Thoracic aorta (tissue), 2 donors: ENCODE results near the gene SPRN. TPM values are rescaled to one million over a fixed set of nuclear protein-coding genes. Genes with fewer than 3 reads are reported as not detected.
"Not testable (repeated sequence)": the region's sequence is repeated elsewhere in the genome, so short reads cannot be mapped to it uniquely, and the experiment has no call there.

Source experiments
- ATAC-seq: fragments of 150-250 bp; one replicate; pipeline ENCODE4 v1.8.0; 2017; ENCODE audit warnings: low read depth; ENCODE audit not compliant: insufficient number of reproducible peaks, low FRiP score
- DNase-seq: peaks from one replicate; pipeline ENCODE4 v3.0.0-alpha.2; 2020; ENCODE audit warnings: low spot score
- H3K27ac ChIP-seq, 2 donors: fragments of 200-600 bp; sonication (generic); 1 replicate in 1 of 2; 2 replicates in 1 of 2; pipeline ENCODE4 v1.5.1; 2016; ENCODE audit warnings: mild to moderate bottlenecking in 2 of 2, moderate library complexity in 2 of 2
- H3K27me3 ChIP-seq: fragments of 200-600 bp; sonication (generic); replicated peaks from 2 replicates; pipeline ENCODE4 v1.6.0; 2016; ENCODE audit warnings: mild to moderate bottlenecking; ENCODE audit not compliant: insufficient read depth
- H3K36me3 ChIP-seq: fragments of 200-600 bp; sonication (generic); one replicate; pipeline ENCODE4 v1.5.1; 2016
- H3K4me1 ChIP-seq, 2 donors: fragments of 200-600 bp; sonication (generic); 1 replicate in 1 of 2; 2 replicates in 1 of 2; pipeline versions ENCODE4 v1.5.1 to v1.6.0; 2016; ENCODE audit warnings: low read depth in 2 of 2, mild to moderate bottlenecking in 1 of 2; ENCODE audit not compliant: control insufficient read depth in 1 of 2
- H3K4me3 ChIP-seq: fragments of 200-600 bp; sonication (generic); 2 replicates; pipeline ENCODE4 v1.5.1; 2016; ENCODE audit warnings: mild to moderate bottlenecking
- H3K9me3 ChIP-seq: fragments of 200-600 bp; sonication (generic); 2 replicates; pipeline ENCODE4 v1.5.1; 2016
- CTCF ChIP-seq: fragments of 200-600 bp; sonication (generic); IDR thresholded peaks from one replicate; pipeline ENCODE4 v1.5.1; 2019; ENCODE audit warnings: antibody characterized with exemption
- total RNA-seq, 2 donors: library from RNA; depleted of rRNA; stranded (reverse); fragments of >200 nt; gene quantifications; one replicate each; pipeline versions ENCODE4 v1.1.0 to v1.2.3, GENCODE V29; 2016

SPRN gene
- total RNA-seq, 2 donors from 2014 or later: not detected

DNA sequence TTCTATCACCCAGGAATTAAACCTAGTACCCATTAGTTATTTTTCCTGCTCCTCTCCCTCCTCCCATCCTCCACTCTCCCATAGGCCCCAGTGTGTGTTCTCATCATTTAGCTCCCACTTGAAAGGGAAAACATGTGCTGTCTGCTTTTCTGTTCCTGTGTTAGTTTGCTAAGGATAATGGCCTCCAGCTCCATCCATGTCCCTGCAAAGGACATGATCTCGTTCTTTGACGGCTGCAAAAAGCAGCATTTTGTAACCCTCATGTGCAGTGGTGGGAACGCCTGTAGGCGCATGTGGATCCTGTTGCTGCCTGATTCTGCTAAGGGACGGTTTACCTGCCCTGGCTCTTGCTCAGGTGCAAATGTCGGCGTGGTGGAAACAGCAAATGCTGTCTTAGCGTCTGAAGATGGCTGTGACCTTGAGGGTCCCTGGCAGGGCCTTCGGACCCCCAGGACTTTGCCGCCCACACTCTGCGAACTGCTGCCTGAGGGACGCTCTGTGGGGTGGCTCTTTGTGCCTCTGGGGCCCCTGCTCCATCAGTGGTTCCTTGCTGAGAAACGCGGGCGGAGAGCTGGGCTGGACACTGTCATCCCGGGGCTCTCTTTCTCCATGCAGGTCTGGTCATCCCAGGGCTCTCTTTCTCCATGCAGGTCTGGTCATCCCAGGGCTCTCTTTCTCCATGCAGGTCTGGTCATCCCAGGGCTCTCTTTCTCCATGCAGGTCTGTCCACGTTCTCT, 36.0 kb downstream of the SPRN start:
- no peaks in the 10 kb centered on the region for H3K9me3 ChIP-seq
- no peaks in the 10 kb centered on the region for H3K27me3 ChIP-seq
- ATAC-seq (no peak), DNase-seq (no peak)
- H3K27ac ChIP-seq: no peak overlapping the region
- H3K4me3 ChIP-seq: no peak overlapping the region
- H3K4me1 ChIP-seq: peaks cover 1 to 2% of the 10 kb centered on the region in 2 donors
- TF ChIP-seq CTCF: no peak
- peaks cover 3% of the 10 kb centered on the region for H3K36me3 ChIP-seq

DNA sequence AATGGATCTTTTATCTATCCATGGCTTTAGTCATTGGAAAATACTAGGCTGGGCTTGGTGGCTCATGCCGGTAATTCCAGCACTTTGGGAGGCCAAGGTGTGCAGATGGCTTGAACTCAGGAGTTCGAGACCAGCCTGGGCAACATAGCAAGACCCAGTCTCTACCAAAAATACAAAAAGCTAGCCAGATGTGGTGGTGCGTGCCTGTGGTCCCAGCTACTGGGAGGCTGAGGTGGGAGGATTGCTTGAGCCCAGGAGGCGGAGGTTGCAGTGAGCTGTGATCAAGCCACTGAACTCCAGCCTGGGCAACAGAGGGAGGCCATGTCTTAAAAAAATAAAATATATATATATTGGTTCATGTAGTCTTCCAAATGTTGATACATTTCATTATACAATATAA, 37.5 kb downstream of the SPRN start:
- not testable (repeated sequence) for H3K4me1 ChIP-seq, H3K27me3 ChIP-seq, H3K9me3 ChIP-seq, DNase-seq, ATAC-seq, H3K36me3 ChIP-seq, H3K27ac ChIP-seq, H3K4me3 ChIP-seq

DNA sequence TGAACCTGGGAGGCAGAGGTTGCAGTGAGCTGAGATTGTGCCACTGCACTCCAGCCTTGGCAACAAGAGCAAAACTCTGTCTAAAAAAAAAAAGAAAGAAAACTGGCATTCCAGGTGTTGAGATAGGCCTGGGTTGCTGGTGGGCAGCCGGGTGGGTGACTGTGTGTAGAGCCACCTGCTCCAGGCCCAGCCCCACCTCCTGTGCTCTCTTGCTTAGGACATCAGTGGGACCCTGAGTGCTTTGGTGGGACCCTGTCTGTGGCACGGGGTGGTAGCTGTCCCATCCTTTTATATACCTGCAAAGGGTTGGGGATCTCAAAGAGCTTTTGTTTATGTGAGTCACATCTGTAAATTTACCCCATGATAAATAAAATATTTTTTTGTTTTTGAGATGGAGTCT, 39.2 kb downstream of the SPRN start:
- H3K4me3 ChIP-seq: no peak overlapping the region
- H3K27ac ChIP-seq: no peak overlapping the region
- ATAC-seq (no peak), DNase-seq (no peak)
- peaks cover 0 to 8% of the 10 kb centered on the region in 2 donors for H3K4me1 ChIP-seq
- H3K9me3 ChIP-seq: no peaks in the 10 kb centered on the region
- no peaks in the 10 kb centered on the region for H3K27me3 ChIP-seq
- peaks cover 3% of the 10 kb centered on the region for H3K36me3 ChIP-seq
- TF ChIP-seq CTCF: no peak

GRCh38 chr10:133384071-133384470, 40.4 kb downstream of the SPRN start:
- no peak for ATAC-seq
- no peak for DNase-seq
- TF ChIP-seq CTCF: no peak
- H3K36me3 ChIP-seq: no peaks in the 10 kb centered on the region
- no peaks in the 10 kb centered on the region for H3K27me3 ChIP-seq
- no peak overlapping the region for H3K4me3 ChIP-seq
- H3K9me3 ChIP-seq: no peaks in the 10 kb centered on the region
- H3K4me1 ChIP-seq: peaks cover 4 to 16% of the 10 kb centered on the region in 2 donors
- H3K27ac ChIP-seq: no peak overlapping the region

GRCh38 chr10:133383551-133383950, 40.9 kb downstream of the SPRN start:
- no peak for TF ChIP-seq CTCF
- no peak for ATAC-seq
- Histone ChIP-seq H3K27ac (no peak overlapping the region), H3K9me3 (no peaks in the 10 kb centered on the region), H3K36me3 (no peaks in the 10 kb centered on the region), H3K4me3 (no peak overlapping the region), H3K4me1 (peaks cover 4 to 16% of the 10 kb centered on the region in 2 donors), H3K27me3 (no peaks in the 10 kb centered on the region)
- DNase-seq: no peak

DNA sequence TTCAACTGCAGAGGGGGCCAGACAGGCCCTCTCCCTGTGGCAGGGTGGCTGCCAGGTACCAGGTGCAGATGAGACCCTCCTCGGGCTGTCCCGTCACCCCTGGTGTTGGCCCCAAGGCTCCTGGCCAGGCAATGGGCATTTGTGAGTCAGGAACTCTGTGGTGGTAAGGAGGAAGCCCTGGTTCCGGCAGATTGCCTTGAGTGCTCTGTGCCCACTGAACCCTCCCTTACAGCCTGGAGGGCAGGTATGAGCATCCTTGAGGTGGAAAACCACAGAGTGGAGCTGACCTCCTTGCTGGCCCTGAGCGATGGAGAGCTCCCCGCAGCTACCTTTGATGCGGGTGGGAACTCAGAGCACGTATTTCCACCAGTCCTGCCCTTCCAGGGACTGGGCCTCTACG, 43.4 kb downstream of the SPRN start:
- DNase-seq: no peak
- Histone ChIP-seq H3K36me3 (no peaks in the 10 kb centered on the region), H3K4me1 (peaks cover 7 to 24% of the 10 kb centered on the region in 2 donors), H3K4me3 (no peak overlapping the region), H3K27me3 (no peaks in the 10 kb centered on the region), H3K27ac (no peak overlapping the region), H3K9me3 (no peaks in the 10 kb centered on the region)
- ATAC-seq: no peak
- no peak for TF ChIP-seq CTCF
